HG03095 (cell line): ENCODE measurements around the gene TNRC6A.
"Not testable (repeated sequence)": the region's sequence is repeated elsewhere in the genome, so short reads cannot be mapped to it uniquely, and the experiment has no call there.

ENCODE experiments used
- ATAC-seq: cut with Tn5 transposase; IDR thresholded peaks from one replicate; pipeline ENCODE4 v1.9.1; 2021; ENCODE audit warnings: moderate library complexity; ENCODE audit not compliant: unreplicated experiment

TNRC6A gene

DNA sequence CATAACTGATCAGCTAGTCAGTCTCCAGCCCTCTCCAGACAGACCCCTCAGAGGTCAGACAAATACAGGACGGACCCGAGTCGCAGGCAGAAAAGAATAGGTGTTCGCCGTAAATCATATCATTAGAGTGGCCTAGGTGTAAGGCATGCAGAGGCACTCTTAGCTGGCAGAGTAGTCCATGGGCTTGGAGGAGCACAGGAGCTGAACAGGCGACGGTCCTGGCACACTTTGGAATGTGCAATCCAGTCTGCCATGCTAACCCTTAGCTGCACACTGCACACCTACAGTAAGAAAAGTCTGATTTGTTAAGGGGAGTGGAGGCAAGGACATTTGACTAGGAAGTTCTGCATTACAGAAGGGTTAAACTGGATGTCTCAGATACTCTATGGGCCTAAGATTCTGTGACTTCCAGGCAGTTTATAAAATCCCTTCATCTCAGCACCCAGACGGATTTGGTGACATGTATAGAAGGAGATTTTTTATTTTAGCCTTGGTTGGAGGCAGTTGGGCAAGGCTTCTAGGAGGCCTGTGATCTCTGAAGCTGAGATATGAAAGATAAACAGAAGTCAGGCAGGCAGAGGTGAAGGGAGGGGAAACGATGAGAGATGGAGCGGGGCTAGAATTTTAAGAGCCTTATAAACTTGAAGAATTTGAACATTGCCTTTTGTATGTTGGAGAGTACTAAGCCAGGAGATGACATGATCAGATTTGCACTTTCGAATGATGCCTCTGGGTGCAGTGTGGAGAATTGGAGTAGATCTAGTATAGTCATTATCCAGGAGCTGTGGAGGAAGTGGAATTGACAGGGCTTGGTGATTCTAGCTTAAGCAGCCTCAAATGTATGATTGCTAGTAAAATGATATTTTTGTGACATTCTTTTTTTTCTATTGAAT, 81.7 kb downstream of the TNRC6A start:
- no peak for ATAC-seq

- not testable (repeated sequence) for ATAC-seq
These were observed 83.4 kb downstream of the TNRC6A start for GRCh38 chr16:24812813-24813212.

GRCh38 chr16:24815021-24815420, 85.6 kb downstream of the TNRC6A start:
- ATAC-seq, result no peak

- ATAC-seq, result no peak
These were observed 87.2 kb downstream of the TNRC6A start for GRCh38 chr16:24816688-24817087.

- no peak for ATAC-seq
These were observed 90.1 kb downstream of the TNRC6A start for GRCh38 chr16:24819462-24820040.

DNA sequence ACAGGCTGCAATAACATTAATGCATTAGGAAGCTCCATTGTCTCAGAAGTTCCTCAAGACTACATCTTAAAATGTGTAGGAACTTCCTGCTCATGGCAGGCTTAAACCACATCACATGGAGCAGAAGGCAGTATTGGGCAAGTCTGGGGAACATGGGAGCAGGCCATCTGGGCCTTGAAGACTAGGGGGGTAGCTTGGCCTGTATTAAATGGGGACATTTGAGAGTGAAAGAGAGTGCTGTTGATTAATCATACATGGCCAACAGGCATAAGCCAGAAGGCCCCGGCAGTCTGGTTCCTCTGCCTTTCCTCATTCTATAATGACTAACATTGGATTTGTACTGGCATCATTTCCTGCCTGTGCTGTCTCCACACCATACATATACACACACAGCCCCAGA, 91.1 kb downstream of the TNRC6A start:
- ATAC-seq, result no peak

DNA sequence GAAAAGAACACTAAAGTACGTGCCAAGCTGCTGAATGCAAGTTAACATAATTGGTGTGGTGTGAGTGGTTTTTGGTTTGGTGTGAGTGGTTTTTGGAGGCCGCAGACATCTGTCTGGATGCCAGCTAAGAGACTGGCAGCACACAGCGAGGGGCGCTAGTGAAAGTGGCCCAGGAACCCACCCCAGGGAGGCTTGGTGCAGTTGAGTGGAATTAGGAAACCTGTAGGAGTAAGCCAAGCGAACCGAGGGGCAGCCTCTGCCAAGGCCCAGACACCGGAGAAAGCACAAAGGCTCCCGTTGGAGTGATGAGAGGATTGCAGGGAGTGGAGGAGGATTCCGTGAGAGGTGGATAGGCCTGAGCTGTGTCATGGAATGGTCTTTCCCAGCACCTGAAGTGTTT, 91.7 kb downstream of the TNRC6A start:
- ATAC-seq, result no peak

DNA sequence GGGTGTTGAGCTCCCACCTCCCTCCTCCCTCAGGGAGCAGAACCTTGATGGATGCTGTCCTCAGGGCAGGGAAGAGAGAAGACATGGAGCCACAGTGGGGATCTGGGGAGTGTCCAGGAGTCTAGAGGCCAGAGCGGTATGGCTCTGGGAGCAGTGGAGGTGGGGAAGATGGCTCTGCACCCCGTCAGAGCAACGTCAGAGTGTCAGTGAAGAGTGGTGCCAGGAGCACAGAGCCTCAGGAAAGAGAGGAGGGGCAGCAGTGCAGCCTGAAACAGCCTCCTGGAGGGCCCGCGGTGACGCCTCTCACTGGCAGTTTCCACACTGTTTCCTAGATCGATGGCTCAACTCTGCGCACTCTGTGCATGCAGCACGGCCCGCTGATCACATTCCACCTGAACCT, 93.1 kb downstream of the TNRC6A start:
- ATAC-seq, result no peak

GRCh38 chr16:24822974-24823373, 93.5 kb downstream of the TNRC6A start:
- ATAC-seq, result no peak

- no peak for ATAC-seq
These were observed 96.2 kb downstream of the TNRC6A start for GRCh38 chr16:24825696-24826095.

- ATAC-seq, result no peak
These were observed 96.7 kb downstream of the TNRC6A start for GRCh38 chr16:24826096-24826690.

DNA sequence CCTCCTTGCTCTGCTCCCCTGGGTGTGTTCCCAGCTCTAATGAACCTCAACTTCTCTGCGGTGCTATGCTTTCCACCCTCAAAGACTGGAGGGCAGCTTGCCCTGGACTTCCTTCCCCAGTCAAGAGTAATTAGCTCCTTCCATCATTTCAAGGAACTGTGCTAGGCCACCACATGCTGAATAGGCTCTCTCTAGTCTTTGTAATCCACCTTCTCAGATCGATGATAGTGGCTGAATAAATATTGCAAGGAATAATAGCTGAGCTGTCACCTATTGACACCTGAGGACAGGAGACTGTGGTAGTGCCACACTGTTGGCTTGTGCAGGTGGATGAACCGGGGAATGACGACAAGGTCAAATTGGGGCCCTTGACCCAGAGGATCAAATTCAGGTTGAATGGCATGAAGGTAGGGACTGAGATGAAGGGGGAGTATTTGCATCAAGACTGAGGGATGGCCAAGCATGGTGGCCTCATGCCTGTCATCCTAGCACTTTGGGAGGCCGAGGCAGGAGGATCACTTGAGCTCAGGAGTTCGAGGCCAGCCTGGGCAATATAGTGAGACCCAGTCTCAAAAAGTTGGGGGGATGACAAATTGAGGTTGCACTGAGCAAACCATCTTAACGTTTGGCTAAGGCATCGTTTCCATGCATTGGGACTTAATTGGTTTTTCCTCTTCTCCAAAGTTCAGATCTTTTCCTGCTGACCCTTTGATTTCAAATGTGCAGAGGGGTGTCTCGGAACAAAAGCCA, 97.5 kb downstream of the TNRC6A start:
- no peak for ATAC-seq

- no peak for ATAC-seq
These were observed 99.7 kb downstream of the TNRC6A start for GRCh38 chr16:24829153-24829552.

- ATAC-seq, result no peak
These were observed 103.9 kb downstream of the TNRC6A start for GRCh38 chr16:24833352-24833751.

DNA sequence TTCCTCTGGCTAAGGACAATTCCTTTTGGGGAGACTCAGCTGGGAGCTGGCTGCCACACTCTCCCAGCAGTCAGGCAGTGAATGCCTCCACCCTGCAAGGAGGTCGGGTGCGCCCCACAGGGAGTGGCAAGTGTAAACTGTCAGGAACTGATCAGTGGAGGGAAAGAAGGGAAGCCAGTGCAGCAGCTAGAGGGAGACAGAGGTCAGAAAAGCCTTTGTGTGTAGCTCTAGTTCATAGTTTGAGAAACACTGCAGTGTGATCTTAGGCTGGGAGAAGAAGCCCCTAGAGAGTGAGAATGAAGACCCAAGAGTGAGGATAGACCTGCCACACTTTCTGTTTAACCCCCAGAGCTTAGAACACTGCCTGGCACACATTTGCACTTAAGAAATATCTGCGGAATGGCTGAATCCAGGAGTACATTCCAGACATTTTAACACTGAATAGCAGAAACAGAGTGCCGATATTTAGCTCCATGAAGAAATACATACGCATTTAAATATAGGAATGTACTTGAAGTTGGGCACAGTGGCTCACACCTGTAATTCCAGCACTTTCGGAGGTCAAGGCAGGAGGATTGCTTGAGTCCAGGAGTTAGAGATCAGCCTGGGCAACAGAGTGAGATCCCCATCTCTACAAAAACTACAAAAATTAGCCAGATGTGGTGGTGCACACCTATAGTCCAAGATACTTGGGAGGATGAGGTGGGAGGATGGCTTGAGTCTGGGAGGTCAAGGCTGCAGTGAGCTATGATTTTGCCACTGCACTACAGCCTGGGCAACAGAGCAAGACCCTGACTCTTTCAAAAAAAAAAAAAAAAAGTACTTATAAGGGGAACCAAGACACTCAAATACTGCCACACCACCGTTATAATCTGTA, 105.2 kb downstream of the TNRC6A start:
- ATAC-seq, result no peak

- ATAC-seq, result no peak
These were observed 107.4 kb downstream of the TNRC6A start for GRCh38 chr16:24836836-24837235.

DNA sequence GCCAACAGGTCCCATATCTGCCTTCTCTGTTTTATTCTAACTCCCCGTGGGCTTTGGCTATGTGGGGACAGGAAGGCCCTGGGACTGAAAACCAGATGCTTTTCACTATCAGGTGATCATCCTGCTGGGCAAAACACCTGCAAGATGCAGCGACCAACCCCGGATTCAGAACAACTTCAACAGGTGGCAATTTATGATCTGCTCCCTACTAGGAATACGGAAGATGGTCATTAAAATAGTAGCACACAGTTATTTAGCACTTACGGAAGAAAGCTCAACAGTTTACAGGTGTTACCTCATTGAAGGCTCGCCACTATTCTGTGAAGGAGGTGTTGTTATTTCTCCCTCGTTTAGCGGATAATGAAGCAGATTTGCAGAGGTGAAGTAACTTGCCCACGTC, 108.5 kb downstream of the TNRC6A start:
- no peak for ATAC-seq

DNA sequence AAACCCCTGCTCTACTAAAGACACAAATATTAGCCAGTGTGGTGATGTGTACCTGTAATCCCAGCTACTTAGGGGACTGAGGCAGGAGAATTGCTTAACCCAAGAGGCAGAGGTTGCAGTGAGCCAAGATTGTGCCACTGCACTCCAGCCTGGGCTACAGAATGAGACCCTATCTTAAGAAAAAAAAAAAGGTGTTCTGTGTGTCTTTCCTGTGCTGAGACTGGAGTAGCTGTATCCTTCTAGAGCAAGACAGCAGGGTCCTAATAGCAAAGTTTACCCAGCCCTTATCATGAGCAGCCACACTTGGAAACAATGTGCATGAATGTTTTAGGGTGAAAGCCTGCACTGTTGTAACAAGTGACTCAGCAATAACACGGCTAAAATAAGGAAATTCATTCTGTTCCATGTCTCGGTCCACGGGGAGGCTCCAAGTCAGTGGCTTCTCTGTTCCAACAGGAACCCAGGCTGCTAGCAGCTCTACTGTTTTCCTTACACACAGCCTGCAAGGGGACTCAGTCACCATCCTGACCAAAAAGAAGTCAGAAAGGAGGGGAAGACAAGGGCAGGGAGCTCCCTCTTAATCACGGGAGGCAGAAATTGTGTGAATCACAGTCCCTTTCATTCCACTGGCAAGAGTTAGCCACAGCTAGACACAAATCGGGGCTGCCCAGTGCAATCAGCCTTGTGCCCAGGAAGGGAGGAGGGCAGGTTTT, 109.3 kb downstream of the TNRC6A start:
- ATAC-seq, result no peak

GRCh38 chr16:24839347-24839972, 110.0 kb downstream of the TNRC6A start:
- no peak for ATAC-seq
